ENCODE measurements around the gene LRP1.

Gene LRP1

DNA sequence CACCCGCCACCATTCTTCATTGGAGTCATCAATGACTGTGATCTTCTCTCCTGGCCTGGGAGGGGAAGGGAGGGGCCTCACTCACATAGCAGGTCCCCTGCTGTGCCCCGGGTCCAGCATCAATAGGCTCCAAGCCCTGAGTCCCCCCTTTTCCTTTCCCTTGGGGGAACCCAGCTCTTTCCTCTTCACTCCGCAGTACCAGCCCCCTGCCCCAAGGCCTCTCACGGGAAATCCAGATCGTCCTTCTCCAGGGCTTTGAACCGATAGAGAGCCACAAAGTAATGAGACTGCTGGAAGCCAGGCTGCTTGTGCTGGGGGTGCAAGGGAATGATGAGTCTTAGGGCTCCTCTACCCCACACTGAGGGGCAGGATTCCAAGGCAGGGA lies 116.0 kb downstream of the LRP1 start:
- H3K4me3 ChIP-seq (ENCODE audit: low read length) = no peak overlapping the region
- H3F3A ChIP-seq (ENCODE audit: insufficient read depth, low read length) = peaks cover 29% of the 10 kb centered on the region; the same call in 1 of the 2 replicates
- no peak overlapping the region for H3K9ac ChIP-seq (ENCODE audit: low read length)
- H3K4me1 ChIP-seq (ENCODE audit: low read length) = peaks cover 22% of the 10 kb centered on the region
- H3K9me3 ChIP-seq (replicated peaks; ENCODE audit: insufficient read depth, low read length) = no peaks in the 10 kb centered on the region
- TF ChIP-seq EZH2 (optimal IDR thresholded peaks at IDR 0.05; ENCODE audit: low read depth, low read length) (no peak), CTCF (IDR thresholded peaks at IDR 0.05; ENCODE audit: low read length) (no peak), EZH2phosphoT487 (IDR thresholded peaks at IDR 0.05; ENCODE audit: low read length) (no peak)
- H2AFZ ChIP-seq (ENCODE audit: low read length) = no peak overlapping the region
- peaks cover 3% of the 10 kb centered on the region; the same call in 1 of the 2 replicates for H4K20me1 ChIP-seq (ENCODE audit: insufficient read depth, low read length)
- 0 out of 2 replicates have a peak overlapping the region, but pooled peaks have one; percentile 97 for H3K4me2 ChIP-seq (ENCODE audit: low read depth, low read length)
- no peaks in the 10 kb centered on the region for H3K79me2 ChIP-seq (ENCODE audit: low read length)
- H3K27ac ChIP-seq (ENCODE audit: low read length) = no peak overlapping the region
- no peaks in the 10 kb centered on the region for H3K9me2 ChIP-seq (replicated peaks; ENCODE audit: insufficient read depth, low read length)
- no peak for DNase-seq
- H3K27me3 ChIP-seq (replicated peaks; ENCODE audit: insufficient read depth, low read length) = peaks cover 35% of the 10 kb centered on the region
- no peaks in the 10 kb centered on the region for H3K36me3 ChIP-seq (replicated peaks; ENCODE audit: insufficient read depth, low read length)

DNA sequence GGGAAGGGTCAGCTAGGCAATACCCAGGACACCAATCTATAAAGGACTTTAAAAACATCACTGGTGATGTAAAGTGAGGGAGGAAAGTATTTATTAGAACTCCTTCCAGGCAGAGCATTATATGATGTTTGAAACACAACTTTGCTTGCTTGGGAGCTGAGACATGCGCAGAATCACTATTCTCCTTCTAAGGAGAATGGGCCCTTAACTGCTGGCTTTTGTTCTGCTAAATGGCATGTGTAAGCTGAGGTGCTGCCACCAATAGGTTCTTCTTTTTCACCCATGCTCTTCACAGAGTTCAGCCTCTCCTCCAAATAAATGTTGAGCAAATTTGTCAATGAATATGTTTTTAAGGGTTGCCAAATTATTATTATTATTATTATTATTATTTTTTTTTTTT lies 118.8 kb downstream of the LRP1 start:
- no peak for DNase-seq
- Histone ChIP-seq H3K36me3 (replicated peaks; ENCODE audit: insufficient read depth, low read length) (no peaks in the 10 kb centered on the region), H3K9me3 (replicated peaks; ENCODE audit: insufficient read depth, low read length) (no peaks in the 10 kb centered on the region), H3K4me2 (ENCODE audit: low read depth, low read length) (no peak overlapping the region), H3K4me3 (ENCODE audit: low read length) (no peak overlapping the region), H3K4me1 (ENCODE audit: low read length) (peaks cover 4% of the 10 kb centered on the region), H2AFZ (ENCODE audit: low read length) (no peak overlapping the region), H3K27me3 (replicated peaks; ENCODE audit: insufficient read depth, low read length) (peaks cover 10% of the 10 kb centered on the region), H4K20me1 (ENCODE audit: insufficient read depth, low read length) (no peaks in the 10 kb centered on the region), H3F3A (ENCODE audit: insufficient read depth, low read length) (peaks cover 10% of the 10 kb centered on the region; the same call in 1 of the 2 replicates), H3K79me2 (ENCODE audit: low read length) (no peaks in the 10 kb centered on the region), H3K9ac (ENCODE audit: low read length) (no peak overlapping the region), H3K27ac (ENCODE audit: low read length) (no peak overlapping the region), H3K9me2 (replicated peaks; ENCODE audit: insufficient read depth, low read length) (no peaks in the 10 kb centered on the region)
- TF ChIP-seq EZH2phosphoT487 (IDR thresholded peaks at IDR 0.05; ENCODE audit: low read length) = no peak
- TF ChIP-seq CTCF (IDR thresholded peaks at IDR 0.05; ENCODE audit: low read length) = no peak
- TF ChIP-seq EZH2 (optimal IDR thresholded peaks at IDR 0.05; ENCODE audit: low read depth, low read length) = no peak

DNA sequence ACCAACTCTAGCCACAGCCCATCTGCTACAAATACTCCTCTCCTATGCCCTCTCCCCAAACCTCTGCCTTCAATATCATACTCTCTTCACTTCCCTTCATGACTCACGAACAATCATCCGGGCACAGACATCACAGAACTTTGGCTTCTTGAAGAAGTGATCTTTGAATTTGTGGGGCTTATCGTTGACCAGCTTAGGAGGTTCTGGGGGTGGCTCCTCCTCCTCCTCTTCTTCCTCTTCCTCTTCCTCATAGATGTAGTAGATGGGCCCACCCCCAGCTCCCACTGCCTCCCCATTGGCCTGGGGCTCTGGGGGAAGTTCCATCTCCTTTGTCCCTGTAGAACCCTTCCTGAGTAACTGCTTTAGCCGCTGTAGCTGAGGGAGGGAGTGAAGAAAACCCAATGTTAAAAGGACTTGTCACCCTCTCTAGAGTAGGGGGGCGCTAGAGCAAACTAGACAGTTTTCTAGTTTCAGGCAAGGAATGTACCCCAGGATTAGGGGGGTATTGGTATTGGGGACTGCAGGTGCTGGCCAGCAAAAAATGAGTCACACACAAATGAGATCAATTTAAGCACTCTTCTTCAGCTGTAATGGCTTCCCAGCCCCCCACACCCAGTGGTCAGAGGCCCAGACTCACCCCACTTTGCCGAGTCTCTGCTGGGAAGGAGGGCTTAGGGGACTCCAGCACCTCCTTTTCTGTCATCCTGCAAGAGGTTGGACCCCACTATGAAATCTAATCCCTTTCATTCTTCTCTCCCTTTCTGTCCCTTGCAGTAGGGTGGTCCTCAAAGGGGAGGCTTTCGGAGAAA lies 120.9 kb downstream of the LRP1 start:
- H3K27me3 ChIP-seq (replicated peaks; ENCODE audit: insufficient read depth, low read length) = peaks cover 3% of the 10 kb centered on the region; the same call in 1 of the 2 replicates
- no peaks in the 10 kb centered on the region for H3K9me2 ChIP-seq (replicated peaks; ENCODE audit: insufficient read depth, low read length)
- no peak overlapping the region for H3K27ac ChIP-seq (ENCODE audit: low read length)
- no peaks in the 10 kb centered on the region for H3F3A ChIP-seq (ENCODE audit: insufficient read depth, low read length)
- DNase-seq = no peak
- no peak overlapping the region for H3K4me2 ChIP-seq (ENCODE audit: low read depth, low read length)
- no peaks in the 10 kb centered on the region for H3K79me2 ChIP-seq (ENCODE audit: low read length)
- H3K4me1 ChIP-seq (ENCODE audit: low read length) = no peaks in the 10 kb centered on the region
- no peaks in the 10 kb centered on the region for H3K36me3 ChIP-seq (replicated peaks; ENCODE audit: insufficient read depth, low read length)
- H4K20me1 ChIP-seq (ENCODE audit: insufficient read depth, low read length) = no peaks in the 10 kb centered on the region
- H3K9me3 ChIP-seq (replicated peaks; ENCODE audit: insufficient read depth, low read length) = no peaks in the 10 kb centered on the region
- TF ChIP-seq EZH2phosphoT487 (IDR thresholded peaks at IDR 0.05; ENCODE audit: low read length) (no peak), CTCF (IDR thresholded peaks at IDR 0.05; ENCODE audit: low read length) (no peak), EZH2 (optimal IDR thresholded peaks at IDR 0.05; ENCODE audit: low read depth, low read length) (no peak)
- no peak overlapping the region for H2AFZ ChIP-seq (ENCODE audit: low read length)
- H3K9ac ChIP-seq (ENCODE audit: low read length) = no peak overlapping the region
- H3K4me3 ChIP-seq (ENCODE audit: low read length) = no peak overlapping the region

All from MM.1S (cell line).